Endothelial cell of umbilical vein (primary cell): ENCODE results near the gene ALDH7A1. TPM values are rescaled to one million over a fixed set of nuclear protein-coding genes. Genes with fewer than 3 reads are reported as not detected.

Source experiments
- BruUV-seq: library from RNA; stranded (reverse); fragments of 400-500 nt; replicated peaks from 2 replicates; lab custom pipeline; 2021; lab: Mats Ljungman, UMichigan
- CTCF ChIA-PET: fragments of 300-600, 350-600 bp; sonication (Branson Sonifier 250); formaldehyde crosslinking; loops from one replicate; lab custom pipeline; 2021; ENCODE audit warnings: antibody characterized with exemption, inconsistent platforms; lab: Charles Lee
- POLR2A ChIA-PET: fragments of 300-600, 350-600 bp; sonication (Branson Sonifier 250); formaldehyde crosslinking; loops from one replicate; lab custom pipeline; 2021; ENCODE audit warnings: antibody characterized with exemption, inconsistent platforms; lab: Charles Lee
- DNase-seq: peaks from one replicate; pipeline ENCODE4 v3.0.0-alpha.2; 2011; ENCODE audit warnings: low read depth, low spot score
- FAIRE-seq: peaks from 2 replicates; lab custom pipeline; 2011; peaks lifted over from hg19 to GRCh38; lab: Jason Lieb, UNC
- H2AFZ ChIP-seq: 2 replicates; pipeline ENCODE4 v1.6.0; 2012; ENCODE audit warnings: low read depth, low read length, control low read depth, inconsistent platforms
- H3K27ac ChIP-seq: 2 replicates; pipeline ENCODE4 v1.5.1; 2011; ENCODE audit warnings: low read depth, mild to moderate bottlenecking, control low read depth, low read length, moderate library complexity; ENCODE audit not compliant: insufficient read depth
- H3K27me3 ChIP-seq, 2 experiments: 2 replicates each; pipeline versions ENCODE4 v1.6.0 to v1.6.1; 2011; ENCODE audit warnings: low read length in 2 of 2, mixed read lengths in 1 of 2; ENCODE audit not compliant: control insufficient read depth in 2 of 2, insufficient read depth in 2 of 2
- H3K36me3 ChIP-seq, 2 experiments: 2 replicates in 1 of 2; 3 replicates in 1 of 2; pipeline ENCODE4 v1.5.1; 2011; ENCODE audit warnings: low read length in 2 of 2, mild to moderate bottlenecking in 1 of 2, moderate library complexity in 1 of 2; ENCODE audit not compliant: control insufficient read depth in 2 of 2, insufficient read depth in 2 of 2; ENCODE audit errors: extremely low read depth in 1 of 2
- H3K4me1 ChIP-seq: 3 replicates; pipeline ENCODE4 v1.5.1; 2011; ENCODE audit warnings: mild to moderate bottlenecking, low read length; ENCODE audit not compliant: control insufficient read depth, insufficient read depth; ENCODE audit errors: extremely low read depth
- H3K4me2 ChIP-seq: 2 replicates; pipeline ENCODE4 v1.6.1; 2011; ENCODE audit warnings: low read length, control low read depth, mixed read lengths; ENCODE audit not compliant: insufficient read depth
- H3K4me3 ChIP-seq, 3 experiments: fragments of 200-600 bp in 1 of 3; sonication (generic), shearing (Covaris generic) in 1 of 3; replicated peaks in 1 of 3; 2 replicates each; pipeline ENCODE4 v1.5.1; 2011 to 2016; ENCODE audit warnings: control low read depth in 3 of 3, low read length in 3 of 3, mild to moderate bottlenecking in 2 of 3, inconsistent platforms in 1 of 3, low read depth in 1 of 3, moderate library complexity in 1 of 3; ENCODE audit not compliant: insufficient read depth in 1 of 3
- H3K79me2 ChIP-seq: 2 replicates; pipeline ENCODE4 v1.6.0; 2012; ENCODE audit warnings: low read length, inconsistent platforms; ENCODE audit not compliant: control insufficient read depth, insufficient read depth
- H3K9ac ChIP-seq: replicated peaks from 2 replicates; pipeline ENCODE3; 2011; ENCODE audit warnings: low read length, control low read depth; ENCODE audit not compliant: insufficient read depth; ENCODE audit errors: extremely low read depth
- H3K9me1 ChIP-seq: replicated peaks from 3 replicates; pipeline ENCODE4 v1.6.0; 2011; ENCODE audit warnings: mild to moderate bottlenecking, low read length; ENCODE audit not compliant: control insufficient read depth, insufficient read depth; ENCODE audit errors: extremely low read depth
- H3K9me3 ChIP-seq: replicated peaks from 2 replicates; pipeline ENCODE4 v1.5.1; 2012; ENCODE audit warnings: low read length, inconsistent platforms; ENCODE audit not compliant: control insufficient read depth, insufficient read depth
- H4K20me1 ChIP-seq: replicated peaks from 2 replicates; pipeline ENCODE3; 2011; ENCODE audit warnings: mild to moderate bottlenecking, low read length; ENCODE audit not compliant: control insufficient read depth, insufficient read depth; ENCODE audit errors: extremely low read depth
- EZH2 ChIP-seq: IDR thresholded peaks from 2 replicates; pipeline ENCODE4 v1.6.1; 2012; ENCODE audit warnings: borderline replicate concordance, low read depth, mild to moderate bottlenecking, moderate library complexity, low read length, inconsistent platforms; ENCODE audit not compliant: severe bottlenecking
- FOS ChIP-seq: IDR thresholded peaks from 2 replicates; pipeline ENCODE4 v1.6.1; 2011; ENCODE audit warnings: mild to moderate bottlenecking, low read length, moderate library complexity, borderline replicate concordance; ENCODE audit not compliant: insufficient read depth
- GATA2 ChIP-seq: IDR thresholded peaks from 2 replicates; pipeline ENCODE4 v1.7.0; 2011; ENCODE audit warnings: low read depth, mild to moderate bottlenecking, moderate library complexity, mixed read lengths, low read length; ENCODE audit not compliant: insufficient read length, insufficient read depth
- JUN ChIP-seq: IDR thresholded peaks from 2 replicates; pipeline ENCODE4 v1.6.1; 2011; ENCODE audit warnings: borderline replicate concordance, low read depth; ENCODE audit not compliant: insufficient read length, insufficient read depth
- MYC ChIP-seq: IDR thresholded peaks from one replicate; pipeline ENCODE4 v1.6.1; 2011; ENCODE audit warnings: mild to moderate bottlenecking, low read depth, low read length
- POLR2A ChIP-seq: IDR thresholded peaks from 2 replicates; pipeline ENCODE4 v1.6.1; 2012; ENCODE audit warnings: low read depth, mild to moderate bottlenecking, control low read depth, low read length
- dilution Hi-C: fragments of 300-500 bp; cut with MboI; formaldehyde crosslinking; loops from one replicate; pipeline ENCODE4 v1.15.0; 2019; ENCODE audit warnings: low sequenced_read_pairs; ENCODE audit not compliant: extremely low pct_ligation_motif_present
- intact Hi-C: fragments of 100-400 bp; cut with micrococcal nuclease; formaldehyde crosslinking; loops from one replicate; pipeline ENCODE4 v1.10.0; 2022
- polyA plus RNA-seq, 4 experiments: library from polyadenylated mRNA; depleted of rRNA in 3 of 4; stranded (reverse) in 3 of 4; unstranded in 1 of 4; fragments of >200 nt; gene quantifications; 2 replicates each; pipeline versions ENCODE4 v1.2.1 to v1.2.3, GENCODE V29; 2011 to 2012; ENCODE audit warnings: missing spikeins in 1 of 4
- total RNA-seq: library from RNA; stranded (reverse); gene quantifications from 2 replicates; pipeline ENCODE4 v1.2.3, GENCODE V29; 2021
- TF ChIP-seq, protein P1 (sequence below), 2 donors: IDR thresholded peaks; 1 replicate in 1 of 2; 2 replicates in 1 of 2; pipeline ENCODE4 v1.5.1; 2011; ENCODE audit warnings: low read length in 2 of 2, mild to moderate bottlenecking in 2 of 2, moderate library complexity in 2 of 2, control low read depth in 1 of 2, inconsistent platforms in 1 of 2, low read depth in 1 of 2; ENCODE audit not compliant: insufficient read depth in 1 of 2; ENCODE audit errors: extremely low read depth in 1 of 2
- TF ChIP-seq, protein P2 (sequence below): IDR thresholded peaks from 2 replicates; pipeline ENCODE4 v1.6.1; 2011; ENCODE audit not compliant: insufficient read depth, insufficient read length

ALDH7A1 gene
- total and polyA plus RNA-seq, 2 donors (not counting 3 experiments of a cell fraction or from before 2014, with no cell fraction given) = 43.6 to 103 TPM

- BruUV-seq = no TSS peak
- POLR2A ChIA-PET = no interaction called here
Measured at GRCh38 chr5:126513302-126513701, 81.7 kb downstream of the ALDH7A1 start.

More at GRCh38 chr5:126513302-126513701, 81.7 kb downstream of the ALDH7A1 start:
- Histone ChIP-seq H3K4me3 (no peak overlapping the region), H3K27me3 (no peaks in the 10 kb centered on the region), H3K36me3 (no peaks in the 10 kb centered on the region), H3K9me3 (no peaks in the 10 kb centered on the region), H2AFZ (no peak overlapping the region), H3K9me1 (no peaks in the 10 kb centered on the region), H3K27ac (no peak overlapping the region), H3K9ac (no peak overlapping the region), H4K20me1 (no peaks in the 10 kb centered on the region), H3K79me2 (no peaks in the 10 kb centered on the region), H3K4me1 (peaks cover 11% of the 10 kb centered on the region), H3K4me2 (no peak overlapping the region)
- CTCF ChIA-PET = interaction anchor here (3.6 kb wide), 1 partner anchor 14 kb away, joined by 12 read pairs; no protein-coding TSS in a partner anchor
- TF ChIP-seq POLR2A = no peak
- TF ChIP-seq, protein P1, sequence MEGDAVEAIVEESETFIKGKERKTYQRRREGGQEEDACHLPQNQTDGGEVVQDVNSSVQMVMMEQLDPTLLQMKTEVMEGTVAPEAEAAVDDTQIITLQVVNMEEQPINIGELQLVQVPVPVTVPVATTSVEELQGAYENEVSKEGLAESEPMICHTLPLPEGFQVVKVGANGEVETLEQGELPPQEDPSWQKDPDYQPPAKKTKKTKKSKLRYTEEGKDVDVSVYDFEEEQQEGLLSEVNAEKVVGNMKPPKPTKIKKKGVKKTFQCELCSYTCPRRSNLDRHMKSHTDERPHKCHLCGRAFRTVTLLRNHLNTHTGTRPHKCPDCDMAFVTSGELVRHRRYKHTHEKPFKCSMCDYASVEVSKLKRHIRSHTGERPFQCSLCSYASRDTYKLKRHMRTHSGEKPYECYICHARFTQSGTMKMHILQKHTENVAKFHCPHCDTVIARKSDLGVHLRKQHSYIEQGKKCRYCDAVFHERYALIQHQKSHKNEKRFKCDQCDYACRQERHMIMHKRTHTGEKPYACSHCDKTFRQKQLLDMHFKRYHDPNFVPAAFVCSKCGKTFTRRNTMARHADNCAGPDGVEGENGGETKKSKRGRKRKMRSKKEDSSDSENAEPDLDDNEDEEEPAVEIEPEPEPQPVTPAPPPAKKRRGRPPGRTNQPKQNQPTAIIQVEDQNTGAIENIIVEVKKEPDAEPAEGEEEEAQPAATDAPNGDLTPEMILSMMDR (IDR thresholded peaks at IDR 0.05; ENCODE audit: extremely low read depth in 1 of 2, insufficient read depth in 1 of 2, low read depth in 1 of 2, low read length in 2 of 2) = no peak
- TF ChIP-seq FOS = no peak
- TF ChIP-seq GATA2 = no peak
- no peak for TF ChIP-seq MYC
- TF ChIP-seq, protein P2, sequence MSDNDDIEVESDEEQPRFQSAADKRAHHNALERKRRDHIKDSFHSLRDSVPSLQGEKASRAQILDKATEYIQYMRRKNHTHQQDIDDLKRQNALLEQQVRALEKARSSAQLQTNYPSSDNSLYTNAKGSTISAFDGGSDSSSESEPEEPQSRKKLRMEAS = no peak
- TF ChIP-seq EZH2 = no peak
- TF ChIP-seq JUN = no peak
- no peak for DNase-seq
- dilution Hi-C loops (no loop called here), intact Hi-C loops (no loop called here)
- no peak for FAIRE-seq
